ENCODE results near the gene CRMP1.

Gene CRMP1

GRCh38 chr4:5774416-5775036 is 118.4 kb downstream of the CRMP1 start:
- H3K4me3 ChIP-seq (ENCODE audit: low read depth, low read length) = no peak overlapping the region

GRCh38 chr4:5773271-5773555 is 119.7 kb downstream of the CRMP1 start:
- H3K4me3 ChIP-seq (ENCODE audit: low read depth, low read length) = no peak overlapping the region

GRCh38 chr4:5772528-5773270 is 120.2 kb downstream of the CRMP1 start:
- no peak overlapping the region for H3K4me3 ChIP-seq (ENCODE audit: low read depth, low read length)
